HepG2 (cell line): ENCODE data around the gene NUP85. TPM values are rescaled to one million over a fixed set of nuclear protein-coding genes. Genes with fewer than 3 reads are reported as not detected.

Experiments used
- ATF3 ChIP-seq: sonication (generic); formaldehyde crosslinking; IDR thresholded peaks from 2 replicates; pipeline ENCODE4 v1.4.0; 2020; ENCODE audit warnings: missing genetic modification reagents
- BRD4 ChIP-seq: sonication (generic); formaldehyde crosslinking; IDR thresholded peaks from 2 replicates; pipeline ENCODE4 v1.4.0; 2020; ENCODE audit warnings: missing genetic modification reagents
- CAMTA2 ChIP-seq: sonication (generic); formaldehyde crosslinking; IDR thresholded peaks from 2 replicates; pipeline ENCODE4 v1.4.0; 2020; ENCODE audit warnings: mild to moderate bottlenecking, missing genetic modification reagents, borderline replicate concordance
- ELF1 ChIP-seq: sonication (generic); formaldehyde crosslinking; IDR thresholded peaks from 2 replicates; pipeline ENCODE4 v1.4.0; 2020; ENCODE audit warnings: missing genetic modification reagents
- FOXA3 ChIP-seq: IDR thresholded peaks from 2 replicates; pipeline ENCODE4 v1.6.1; 2016; ENCODE audit warnings: missing genetic modification reagents, missing compliant biosample characterization
- IKZF4 ChIP-seq: sonication (generic); formaldehyde crosslinking; IDR thresholded peaks from 2 replicates; pipeline ENCODE4 v1.5.1; 2020; ENCODE audit warnings: borderline replicate concordance, mild to moderate bottlenecking, low read depth, missing genetic modification reagents; ENCODE audit errors: not compliant biosample characterization
- KIAA2018 ChIP-seq: sonication (generic); formaldehyde crosslinking; IDR thresholded peaks from 2 replicates; pipeline ENCODE4 v1.5.0; 2020; ENCODE audit warnings: mild to moderate bottlenecking, missing genetic modification reagents, borderline replicate concordance
- POLR2G ChIP-seq: fragments of 200-400 bp; formaldehyde crosslinking; IDR thresholded peaks from 2 replicates; pipeline ENCODE4 v1.6.1; 2018; ENCODE audit warnings: mild to moderate bottlenecking, low read depth, low read length, moderate library complexity
- SETDB1 ChIP-seq: sonication (generic); formaldehyde crosslinking; IDR thresholded peaks from 2 replicates; pipeline ENCODE4 v1.5.1; 2020; ENCODE audit warnings: missing genetic modification reagents, mild to moderate bottlenecking, borderline replicate concordance
- SNAPC5 ChIP-seq: sonication (generic); formaldehyde crosslinking; IDR thresholded peaks from 2 replicates; pipeline ENCODE4 v1.8.1; 2023; ENCODE audit warnings: mild to moderate bottlenecking, missing genetic modification reagents, borderline replicate concordance
- SOX5 ChIP-seq: IDR thresholded peaks from 2 replicates; pipeline ENCODE4 v1.6.1; 2016; ENCODE audit warnings: borderline replicate concordance
- YEATS4 ChIP-seq: sonication (generic); formaldehyde crosslinking; IDR thresholded peaks from 2 replicates; pipeline ENCODE4 v1.4.0; 2020; ENCODE audit warnings: missing genetic modification reagents, borderline replicate concordance
- ZFY ChIP-seq: sonication (generic); formaldehyde crosslinking; IDR thresholded peaks from 2 replicates; pipeline ENCODE4 v1.4.0; 2020; ENCODE audit warnings: missing genetic modification reagents
- ZNF101 ChIP-seq: sonication (generic); formaldehyde crosslinking; IDR thresholded peaks from 2 replicates; pipeline ENCODE4 v1.4.0; 2020; ENCODE audit warnings: mild to moderate bottlenecking, low read depth, missing genetic modification reagents, borderline replicate concordance
- ZNF274 ChIP-seq: sonication (generic); formaldehyde crosslinking; IDR thresholded peaks from 2 replicates; pipeline ENCODE4 v1.5.1; 2020; ENCODE audit warnings: mild to moderate bottlenecking, missing genetic modification reagents
- ZSCAN31 ChIP-seq: sonication (generic); formaldehyde crosslinking; IDR thresholded peaks from 2 replicates; pipeline ENCODE4 v1.5.0; 2020; ENCODE audit warnings: low read depth, mild to moderate bottlenecking, missing genetic modification reagents
- polyA plus RNA-seq, 8 experiments: library from polyadenylated mRNA; depleted of rRNA in 3 of 8; stranded (reverse) in 7 of 8; unstranded in 1 of 8; fragments of >200 nt; fragmentation: Illumina TruSeq in 4 of 8; extraction: Trizol in 4 of 8; gene quantifications; 2 replicates each; pipeline versions ENCODE4 v1.2.1 to v1.2.3, GENCODE V29; 2011 to 2016; ENCODE audit warnings: low read depth in 4 of 8, missing spikeins in 1 of 8, mixed read lengths in 1 of 8; ENCODE audit not compliant: insufficient read depth in 1 of 8
- total RNA-seq, 5 experiments: library from RNA; depleted of rRNA; stranded (reverse); fragments of >200 nt; fragmentation: Illumina TruSeq; extraction: Trizol; gene quantifications; 2 replicates each; pipeline ENCODE4 v1.2.3, GENCODE V29; 2016; ENCODE audit warnings: low read depth in 1 of 5
- TF ChIP-seq, protein P1 (sequence below), 2 experiments: IDR thresholded peaks; 2 replicates each; pipeline ENCODE4 v1.6.1; 2011 to 2012; ENCODE audit warnings: low read length in 2 of 2, borderline replicate concordance in 1 of 2, low read depth in 1 of 2, mild to moderate bottlenecking in 1 of 2, moderate library complexity in 1 of 2

Gene NUP85
- total and polyA plus RNA-seq, 2 of the 13 experiments (the other 11 are each of a cell fraction or from before 2014, with no cell fraction given), result 89.1 to 124 TPM

DNA sequence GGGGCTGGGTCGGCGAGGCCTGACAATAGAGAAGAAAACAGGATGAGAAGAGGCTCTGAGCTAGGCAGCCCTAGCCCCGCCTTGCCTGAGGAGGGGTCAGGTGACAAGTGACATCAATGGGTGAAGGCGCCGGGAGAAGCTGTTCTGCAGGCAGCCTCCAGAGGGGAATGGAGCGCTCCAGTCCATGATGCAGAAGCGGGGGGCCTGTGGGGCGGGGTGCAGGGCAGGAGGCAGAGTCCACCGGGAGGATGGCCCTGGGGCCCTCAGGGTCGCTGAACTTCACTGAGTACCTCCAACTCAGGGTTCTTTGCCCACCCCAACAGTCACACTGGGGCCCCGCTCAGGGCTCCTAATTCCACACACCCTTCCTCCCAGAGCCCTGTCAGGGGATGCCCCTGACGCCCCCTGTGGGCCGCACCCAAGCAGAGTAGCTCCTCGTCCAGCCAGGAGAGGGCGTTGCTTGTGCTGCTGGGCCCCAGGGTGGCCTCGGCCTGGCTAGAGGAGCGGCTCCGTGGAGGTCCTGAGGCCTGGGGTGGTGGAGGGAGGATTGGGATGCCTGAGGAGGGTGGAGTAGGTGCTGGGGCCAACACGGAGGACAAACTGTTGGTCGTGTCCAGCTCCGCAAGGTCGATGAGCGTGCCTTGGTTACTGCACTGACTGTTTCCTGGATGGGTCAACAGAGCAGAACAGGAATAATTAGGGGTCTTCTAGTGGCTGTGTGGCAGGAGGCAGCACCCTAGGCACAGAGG, 35.1 kb downstream of the NUP85 start (continued):
- TF ChIP-seq KIAA2018 (CRISPR knock-in tag), result no peak
- no peak for TF ChIP-seq ELF1 (CRISPR knock-in tag)
- TF ChIP-seq SNAPC5 (CRISPR knock-in tag), result no peak
- TF ChIP-seq FOXA3 (CRISPR knock-in tag), result no peak
- TF ChIP-seq ZSCAN31 (CRISPR knock-in tag), result no peak
- no peak for TF ChIP-seq SETDB1 (CRISPR knock-in tag)
- TF ChIP-seq ZNF274, result peak; percentile 78; the same call in 1 of the 2 replicates
- no peak for TF ChIP-seq POLR2G
- TF ChIP-seq ZNF101, result no peak
- 0 out of 2 replicates have a peak, but pooled peaks have one; percentile 25 for TF ChIP-seq ATF3
- TF ChIP-seq ZFY (CRISPR knock-in tag), result peak; percentile 26; the same call in 1 of the 2 replicates
- TF ChIP-seq YEATS4 (CRISPR knock-in tag), result no peak
- no peak for TF ChIP-seq BRD4 (CRISPR knock-in tag)
- TF ChIP-seq, protein P1, sequence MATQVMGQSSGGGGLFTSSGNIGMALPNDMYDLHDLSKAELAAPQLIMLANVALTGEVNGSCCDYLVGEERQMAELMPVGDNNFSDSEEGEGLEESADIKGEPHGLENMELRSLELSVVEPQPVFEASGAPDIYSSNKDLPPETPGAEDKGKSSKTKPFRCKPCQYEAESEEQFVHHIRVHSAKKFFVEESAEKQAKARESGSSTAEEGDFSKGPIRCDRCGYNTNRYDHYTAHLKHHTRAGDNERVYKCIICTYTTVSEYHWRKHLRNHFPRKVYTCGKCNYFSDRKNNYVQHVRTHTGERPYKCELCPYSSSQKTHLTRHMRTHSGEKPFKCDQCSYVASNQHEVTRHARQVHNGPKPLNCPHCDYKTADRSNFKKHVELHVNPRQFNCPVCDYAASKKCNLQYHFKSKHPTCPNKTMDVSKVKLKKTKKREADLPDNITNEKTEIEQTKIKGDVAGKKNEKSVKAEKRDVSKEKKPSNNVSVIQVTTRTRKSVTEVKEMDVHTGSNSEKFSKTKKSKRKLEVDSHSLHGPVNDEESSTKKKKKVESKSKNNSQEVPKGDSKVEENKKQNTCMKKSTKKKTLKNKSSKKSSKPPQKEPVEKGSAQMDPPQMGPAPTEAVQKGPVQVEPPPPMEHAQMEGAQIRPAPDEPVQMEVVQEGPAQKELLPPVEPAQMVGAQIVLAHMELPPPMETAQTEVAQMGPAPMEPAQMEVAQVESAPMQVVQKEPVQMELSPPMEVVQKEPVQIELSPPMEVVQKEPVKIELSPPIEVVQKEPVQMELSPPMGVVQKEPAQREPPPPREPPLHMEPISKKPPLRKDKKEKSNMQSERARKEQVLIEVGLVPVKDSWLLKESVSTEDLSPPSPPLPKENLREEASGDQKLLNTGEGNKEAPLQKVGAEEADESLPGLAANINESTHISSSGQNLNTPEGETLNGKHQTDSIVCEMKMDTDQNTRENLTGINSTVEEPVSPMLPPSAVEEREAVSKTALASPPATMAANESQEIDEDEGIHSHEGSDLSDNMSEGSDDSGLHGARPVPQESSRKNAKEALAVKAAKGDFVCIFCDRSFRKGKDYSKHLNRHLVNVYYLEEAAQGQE (IDR thresholded peaks at IDR 0.05; ENCODE audit: borderline replicate concordance in 1 of 2, low read depth in 1 of 2, low read length in 2 of 2), result no peak
- TF ChIP-seq CAMTA2 (CRISPR knock-in tag), result no peak
- no peak for TF ChIP-seq SOX5
- TF ChIP-seq IKZF4 (CRISPR knock-in tag), result no peak
